ENCODE results near the gene IL1RAPL1.

Gene IL1RAPL1

GRCh38 chrX:29788991-29789699 lies 1201.9 kb downstream of the IL1RAPL1 start:
- no peak overlapping the region for H3K27ac Mint-ChIP-seq
- no peak for ATAC-seq
- no peaks in the 10 kb centered on the region for H3K4me1 Mint-ChIP-seq
- peaks cover 4% of the 10 kb centered on the region for H3K9me3 Mint-ChIP-seq
- H3K27me3 Mint-ChIP-seq: no peaks in the 10 kb centered on the region
- H3K4me3 Mint-ChIP-seq: no peak overlapping the region
- no peaks in the 10 kb centered on the region for H3K36me3 Mint-ChIP-seq

DNA sequence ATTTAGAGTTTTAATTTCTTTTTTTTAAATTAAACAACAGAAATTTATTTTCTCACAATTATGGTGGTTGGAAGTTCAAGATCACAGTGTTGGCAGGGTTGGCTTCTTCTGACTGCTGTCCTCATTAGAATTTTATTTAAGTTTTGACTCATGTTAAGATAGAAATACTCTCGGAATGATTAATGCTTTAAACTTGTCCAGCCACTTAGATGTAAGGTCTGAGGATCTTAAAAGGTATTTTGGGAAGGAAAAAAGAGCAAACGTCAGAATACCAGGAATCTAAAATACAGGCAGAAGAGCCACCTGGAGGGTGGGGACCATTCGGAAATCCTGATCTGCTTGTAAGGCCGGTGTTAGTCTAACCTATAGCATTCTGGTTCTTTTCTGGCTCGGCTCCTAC lies 1205.1 kb downstream of the IL1RAPL1 start:
- H3K27me3 Mint-ChIP-seq: no peaks in the 10 kb centered on the region
- H3K4me1 Mint-ChIP-seq: no peaks in the 10 kb centered on the region
- ATAC-seq: no peak
- H3K9me3 Mint-ChIP-seq: peaks cover 2% of the 10 kb centered on the region
- no peak overlapping the region for H3K27ac Mint-ChIP-seq
- H3K4me3 Mint-ChIP-seq: no peak overlapping the region
- H3K36me3 Mint-ChIP-seq: no peaks in the 10 kb centered on the region

- Mint-ChIP-seq H3K36me3 (no peaks in the 10 kb centered on the region), H3K4me3 (no peak overlapping the region), H3K9me3 (peaks cover 2% of the 10 kb centered on the region), H3K27me3 (no peaks in the 10 kb centered on the region), H3K4me1 (no peaks in the 10 kb centered on the region), H3K27ac (no peak overlapping the region)
- no peak for ATAC-seq
These were observed 1209.9 kb downstream of the IL1RAPL1 start for GRCh38 chrX:29797156-29797555.

GRCh38 chrX:29798469-29798868 lies 1211.2 kb downstream of the IL1RAPL1 start:
- H3K36me3 Mint-ChIP-seq: no peaks in the 10 kb centered on the region
- peaks cover 2% of the 10 kb centered on the region for H3K9me3 Mint-ChIP-seq
- no peaks in the 10 kb centered on the region for H3K4me1 Mint-ChIP-seq
- H3K4me3 Mint-ChIP-seq: no peak overlapping the region
- no peak for ATAC-seq
- H3K27me3 Mint-ChIP-seq: no peaks in the 10 kb centered on the region
- H3K27ac Mint-ChIP-seq: no peak overlapping the region

DNA sequence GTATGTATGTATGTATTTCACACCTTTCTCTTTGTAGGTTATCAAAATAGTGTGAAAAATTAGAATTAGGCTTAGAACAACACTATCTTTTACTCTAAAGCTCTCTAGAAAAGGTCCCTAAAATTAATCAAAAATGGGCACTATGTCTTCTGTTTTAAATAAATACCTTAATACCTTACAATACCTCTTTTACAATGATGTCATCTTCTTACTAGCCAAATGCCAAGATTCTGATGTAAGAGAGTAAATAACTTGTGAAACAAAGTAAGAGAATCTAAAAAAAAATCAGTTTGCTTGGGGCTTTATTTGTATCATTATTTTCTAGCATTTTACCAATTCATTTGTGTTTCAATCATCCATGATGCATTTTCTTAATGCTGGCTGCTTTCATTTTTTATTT lies 1225.9 kb downstream of the IL1RAPL1 start:
- Mint-ChIP-seq H3K27me3 (no peaks in the 10 kb centered on the region), H3K4me3 (no peak overlapping the region), H3K27ac (no peak overlapping the region), H3K36me3 (no peaks in the 10 kb centered on the region), H3K9me3 (no peaks in the 10 kb centered on the region), H3K4me1 (no peaks in the 10 kb centered on the region)
- no peak for ATAC-seq

GRCh38 chrX:29824176-29824906 lies 1237.1 kb downstream of the IL1RAPL1 start:
- H3K9me3 Mint-ChIP-seq: peaks cover 2% of the 10 kb centered on the region
- no peaks in the 10 kb centered on the region for H3K4me1 Mint-ChIP-seq
- ATAC-seq: no peak
- no peaks in the 10 kb centered on the region for H3K27me3 Mint-ChIP-seq
- no peak overlapping the region for H3K4me3 Mint-ChIP-seq
- no peak overlapping the region for H3K27ac Mint-ChIP-seq
- H3K36me3 Mint-ChIP-seq: no peaks in the 10 kb centered on the region

- Mint-ChIP-seq H3K27me3 (no peaks in the 10 kb centered on the region), H3K4me1 (no peaks in the 10 kb centered on the region), H3K9me3 (peaks cover 2% of the 10 kb centered on the region), H3K36me3 (no peaks in the 10 kb centered on the region), H3K27ac (no peak overlapping the region), H3K4me3 (no peak overlapping the region)
- ATAC-seq: no peak
These were observed 1239.5 kb downstream of the IL1RAPL1 start for GRCh38 chrX:29826742-29827141.

DNA sequence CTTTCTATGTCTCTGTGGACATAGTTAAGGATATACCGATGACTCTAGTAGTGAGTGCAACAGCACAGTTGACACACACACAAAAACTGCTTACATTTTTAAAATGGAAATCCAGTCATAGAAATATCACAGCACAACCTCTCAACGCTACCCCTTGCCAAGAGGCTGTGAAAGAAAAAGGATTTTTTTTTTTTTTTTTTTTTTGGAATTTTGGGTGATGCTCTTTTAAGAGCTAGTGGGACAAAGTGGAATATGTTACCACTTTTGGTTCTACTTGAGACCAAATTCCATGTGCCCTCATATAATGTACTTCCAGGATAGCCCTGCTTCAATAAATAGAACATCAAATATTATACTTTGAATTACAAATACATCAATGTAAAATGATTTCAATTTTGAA lies 1247.1 kb downstream of the IL1RAPL1 start:
- Mint-ChIP-seq H3K27me3 (no peaks in the 10 kb centered on the region), H3K27ac (no peak overlapping the region), H3K4me3 (no peak overlapping the region), H3K9me3 (no peaks in the 10 kb centered on the region), H3K36me3 (no peaks in the 10 kb centered on the region), H3K4me1 (no peaks in the 10 kb centered on the region)
- ATAC-seq: no peak

- Mint-ChIP-seq H3K9me3 (no peaks in the 10 kb centered on the region), H3K27me3 (no peaks in the 10 kb centered on the region), H3K4me3 (no peak overlapping the region), H3K4me1 (no peaks in the 10 kb centered on the region), H3K36me3 (no peaks in the 10 kb centered on the region), H3K27ac (no peak overlapping the region)
- no peak for ATAC-seq
These were observed 1247.5 kb downstream of the IL1RAPL1 start for GRCh38 chrX:29834764-29835163.

DNA sequence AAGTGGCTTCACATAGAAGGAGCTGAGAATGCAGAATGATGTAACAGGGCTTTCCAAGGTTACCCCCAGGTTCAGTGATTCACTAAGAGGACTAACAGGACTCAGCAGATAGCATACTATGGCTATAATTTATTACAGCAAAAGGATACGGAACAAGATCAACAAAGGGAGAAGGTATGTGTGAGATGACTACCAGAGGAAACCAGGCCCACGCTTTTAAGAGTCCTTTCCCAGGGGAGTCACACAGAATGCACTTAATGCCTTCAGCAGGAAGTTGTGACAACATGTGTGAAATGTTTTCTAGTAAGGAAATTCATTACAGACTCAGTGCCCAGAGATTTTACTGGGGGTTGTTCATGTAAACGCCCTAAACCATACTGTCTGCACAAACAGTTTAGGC lies 1254.5 kb downstream of the IL1RAPL1 start:
- Mint-ChIP-seq H3K27ac (no peak overlapping the region), H3K27me3 (no peaks in the 10 kb centered on the region), H3K4me3 (no peak overlapping the region), H3K4me1 (no peaks in the 10 kb centered on the region), H3K36me3 (no peaks in the 10 kb centered on the region), H3K9me3 (no peaks in the 10 kb centered on the region)
- no peak for ATAC-seq

DNA sequence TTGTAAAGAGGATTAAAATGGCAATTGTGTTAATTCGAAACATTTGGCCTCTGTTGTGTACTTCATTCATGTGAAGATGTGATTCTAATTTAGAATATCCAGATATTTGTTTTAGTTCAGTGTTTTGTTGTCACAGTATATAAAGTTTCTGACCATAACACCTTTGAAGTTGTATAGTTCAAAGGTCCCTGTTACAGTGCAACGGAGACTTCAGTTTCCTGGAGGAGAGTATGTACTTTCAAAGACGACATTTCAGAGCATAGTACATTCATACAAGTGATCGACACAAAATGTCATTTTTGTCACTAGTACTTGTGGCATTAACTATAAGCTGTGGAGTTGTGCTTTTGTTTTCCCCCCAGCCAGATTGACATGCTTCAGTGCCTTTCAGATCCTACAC lies 1255.3 kb downstream of the IL1RAPL1 start:
- Mint-ChIP-seq H3K9me3 (no peaks in the 10 kb centered on the region), H3K4me3 (no peak overlapping the region), H3K36me3 (no peaks in the 10 kb centered on the region), H3K27me3 (no peaks in the 10 kb centered on the region), H3K27ac (no peak overlapping the region), H3K4me1 (no peaks in the 10 kb centered on the region)
- no peak for ATAC-seq

- Mint-ChIP-seq H3K27ac (no peak overlapping the region), H3K27me3 (no peaks in the 10 kb centered on the region), H3K4me1 (no peaks in the 10 kb centered on the region), H3K9me3 (no peaks in the 10 kb centered on the region), H3K4me3 (no peak overlapping the region), H3K36me3 (no peaks in the 10 kb centered on the region)
- ATAC-seq: no peak
These were observed 1264.8 kb downstream of the IL1RAPL1 start for GRCh38 chrX:29851857-29852605.

GRCh38 chrX:29852767-29853166 lies 1265.5 kb downstream of the IL1RAPL1 start:
- H3K9me3 Mint-ChIP-seq: no peaks in the 10 kb centered on the region
- no peaks in the 10 kb centered on the region for H3K36me3 Mint-ChIP-seq
- H3K4me3 Mint-ChIP-seq: no peak overlapping the region
- no peaks in the 10 kb centered on the region for H3K4me1 Mint-ChIP-seq
- H3K27me3 Mint-ChIP-seq: no peaks in the 10 kb centered on the region
- no peak overlapping the region for H3K27ac Mint-ChIP-seq
- ATAC-seq: no peak

GRCh38 chrX:29858714-29859113 lies 1271.5 kb downstream of the IL1RAPL1 start:
- no peaks in the 10 kb centered on the region for H3K4me1 Mint-ChIP-seq
- no peaks in the 10 kb centered on the region for H3K27me3 Mint-ChIP-seq
- no peaks in the 10 kb centered on the region for H3K9me3 Mint-ChIP-seq
- no peak overlapping the region for H3K4me3 Mint-ChIP-seq
- no peak overlapping the region for H3K27ac Mint-ChIP-seq
- no peak for ATAC-seq
- H3K36me3 Mint-ChIP-seq: no peaks in the 10 kb centered on the region

GRCh38 chrX:29862126-29862677 lies 1275.0 kb downstream of the IL1RAPL1 start:
- no peak for ATAC-seq
- Mint-ChIP-seq H3K9me3 (no peaks in the 10 kb centered on the region), H3K27me3 (no peaks in the 10 kb centered on the region), H3K27ac (no peak overlapping the region), H3K4me1 (no peaks in the 10 kb centered on the region), H3K36me3 (no peaks in the 10 kb centered on the region), H3K4me3 (no peak overlapping the region)

Data from stimulated activated memory B cell treated with anti-CD40 and anti-IgM and Interleukin-4, amounts not matched to agents 10 μg/mL and 1 μg/mL and 100 μg/mL, for 72 hours (primary cell).